ENCODE measurements around the gene ADAM19.

ADAM19 gene

GRCh38 chr5:157561110-157561509, 14.5 kb downstream of the ADAM19 start:
- DNase-seq = no peak

- no peak for DNase-seq
Measured at GRCh38 chr5:157559301-157559700, 16.3 kb downstream of the ADAM19 start.

GRCh38 chr5:157558681-157559080, 16.9 kb downstream of the ADAM19 start:
- no peak for DNase-seq

- DNase-seq = no peak
Measured at GRCh38 chr5:157558041-157558595, 17.5 kb downstream of the ADAM19 start.

GRCh38 chr5:157556615-157557418, 18.8 kb downstream of the ADAM19 start:
- DNase-seq = no peak

- no peak for DNase-seq
Measured at GRCh38 chr5:157555037-157555640, 20.4 kb downstream of the ADAM19 start.

GRCh38 chr5:157554179-157555036, 21.2 kb downstream of the ADAM19 start:
- no peak for DNase-seq

GRCh38 chr5:157552650-157553049, 22.9 kb downstream of the ADAM19 start:
- DNase-seq = no peak

GRCh38 chr5:157550663-157551062, 24.9 kb downstream of the ADAM19 start:
- DNase-seq = no peak

GRCh38 chr5:157549954-157550549, 25.5 kb downstream of the ADAM19 start:
- no peak for DNase-seq

GRCh38 chr5:157549283-157549629, 26.3 kb downstream of the ADAM19 start:
- no peak for DNase-seq

- DNase-seq = no peak
Measured at GRCh38 chr5:157548513-157549282, 26.9 kb downstream of the ADAM19 start.

- no peak for DNase-seq
Measured at GRCh38 chr5:157547941-157548512, 27.5 kb downstream of the ADAM19 start.

GRCh38 chr5:157546456-157547100, 29.0 kb downstream of the ADAM19 start:
- DNase-seq = no peak

GRCh38 chr5:157545610-157546310, 29.8 kb downstream of the ADAM19 start:
- DNase-seq = no peak

GRCh38 chr5:157544623-157544989, 31.0 kb downstream of the ADAM19 start:
- no peak for DNase-seq

GRCh38 chr5:157543825-157544622, 31.6 kb downstream of the ADAM19 start:
- DNase-seq = no peak

GRCh38 chr5:157542282-157543000, 33.1 kb downstream of the ADAM19 start:
- no peak for DNase-seq
